ENCODE measurements around the gene CISH. TPM values are rescaled to one million over a fixed set of nuclear protein-coding genes. Genes with fewer than 3 reads are reported as not detected.

CISH gene
- total and polyA plus RNA-seq, 4 donors = 37.8 to 104 (median 46.6) TPM

DNA sequence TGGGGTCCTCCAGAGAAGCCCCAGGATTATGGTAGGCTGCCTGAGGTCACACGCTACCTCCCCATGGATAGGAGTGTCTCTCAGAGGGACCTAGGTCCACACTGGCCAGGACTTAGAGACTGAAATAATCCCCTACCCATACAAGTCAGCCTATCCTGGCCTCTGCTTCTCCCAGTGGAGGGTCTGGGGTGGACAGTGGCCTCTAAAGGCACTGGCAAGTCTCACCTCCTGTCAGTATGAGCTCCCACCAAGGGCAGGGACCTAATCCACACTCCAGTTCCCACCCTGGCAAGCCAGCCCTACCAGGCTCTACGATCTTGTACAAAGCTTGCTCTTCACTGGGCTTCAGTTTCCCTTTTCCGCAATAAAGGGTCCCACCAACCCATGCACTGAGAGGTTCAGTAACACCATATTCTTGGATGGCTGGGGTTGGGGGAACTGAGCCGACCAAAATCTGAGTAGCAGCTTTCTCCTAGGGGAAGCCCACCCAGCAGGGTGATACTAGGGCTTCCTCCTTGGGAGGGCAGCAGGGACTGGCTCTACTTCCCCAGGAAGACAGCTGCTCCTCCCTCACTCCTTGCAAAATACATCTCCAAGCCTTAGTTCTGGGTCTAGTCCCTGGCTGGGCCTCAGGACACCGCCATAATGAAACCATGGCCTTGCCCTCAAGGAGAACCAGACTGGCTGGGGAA lies 2.4 kb downstream of the CISH start:
- ATAC-seq (ENCODE audit: insufficient read depth, low FRiP score) = no peak
- no peak for DNase-seq
- Histone ChIP-seq H3K27me3 (ENCODE audit: control insufficient read depth in 3 of 3, insufficient read depth in 3 of 3, low read length in 2 of 3) (no peaks in the 10 kb centered on the region), H3K4me3 (peak overlapping the region; percentile 79), H3K27ac (ENCODE audit: low read depth in 1 of 2, low read length in 1 of 2) (peak overlapping the region; percentile 89 to 93), H3K36me3 (ENCODE audit: control insufficient read depth in 4 of 4, insufficient read depth in 4 of 4, low read length in 4 of 4) (peaks cover 6 to 40% (median 35%) of the 10 kb centered on the region in 4 donors), H3K4me1 (ENCODE audit: control insufficient read depth in 5 of 5, insufficient read depth in 5 of 5, low read length in 5 of 5) (peaks cover 6 to 51% (median 37%) of the 10 kb centered on the region in 5 donors), H3K9ac (ENCODE audit: insufficient read depth in 1 of 2, low read length in 2 of 2) (peak overlapping the region in 1 of 2 donors; percentile 26), H3K9me3 (ENCODE audit: control insufficient read depth in 4 of 4, insufficient read depth in 3 of 4, low read length in 3 of 4) (no peaks in the 10 kb centered on the region)
- 57 to 71% methylated on average over 5 of the region's 5 CpGs for WGBS, 2 donors
- TF ChIP-seq, protein P1, sequence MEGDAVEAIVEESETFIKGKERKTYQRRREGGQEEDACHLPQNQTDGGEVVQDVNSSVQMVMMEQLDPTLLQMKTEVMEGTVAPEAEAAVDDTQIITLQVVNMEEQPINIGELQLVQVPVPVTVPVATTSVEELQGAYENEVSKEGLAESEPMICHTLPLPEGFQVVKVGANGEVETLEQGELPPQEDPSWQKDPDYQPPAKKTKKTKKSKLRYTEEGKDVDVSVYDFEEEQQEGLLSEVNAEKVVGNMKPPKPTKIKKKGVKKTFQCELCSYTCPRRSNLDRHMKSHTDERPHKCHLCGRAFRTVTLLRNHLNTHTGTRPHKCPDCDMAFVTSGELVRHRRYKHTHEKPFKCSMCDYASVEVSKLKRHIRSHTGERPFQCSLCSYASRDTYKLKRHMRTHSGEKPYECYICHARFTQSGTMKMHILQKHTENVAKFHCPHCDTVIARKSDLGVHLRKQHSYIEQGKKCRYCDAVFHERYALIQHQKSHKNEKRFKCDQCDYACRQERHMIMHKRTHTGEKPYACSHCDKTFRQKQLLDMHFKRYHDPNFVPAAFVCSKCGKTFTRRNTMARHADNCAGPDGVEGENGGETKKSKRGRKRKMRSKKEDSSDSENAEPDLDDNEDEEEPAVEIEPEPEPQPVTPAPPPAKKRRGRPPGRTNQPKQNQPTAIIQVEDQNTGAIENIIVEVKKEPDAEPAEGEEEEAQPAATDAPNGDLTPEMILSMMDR (IDR thresholded peaks at IDR 0.05; ENCODE audit: control extremely low read depth, extremely low read depth) = no peak

DNA sequence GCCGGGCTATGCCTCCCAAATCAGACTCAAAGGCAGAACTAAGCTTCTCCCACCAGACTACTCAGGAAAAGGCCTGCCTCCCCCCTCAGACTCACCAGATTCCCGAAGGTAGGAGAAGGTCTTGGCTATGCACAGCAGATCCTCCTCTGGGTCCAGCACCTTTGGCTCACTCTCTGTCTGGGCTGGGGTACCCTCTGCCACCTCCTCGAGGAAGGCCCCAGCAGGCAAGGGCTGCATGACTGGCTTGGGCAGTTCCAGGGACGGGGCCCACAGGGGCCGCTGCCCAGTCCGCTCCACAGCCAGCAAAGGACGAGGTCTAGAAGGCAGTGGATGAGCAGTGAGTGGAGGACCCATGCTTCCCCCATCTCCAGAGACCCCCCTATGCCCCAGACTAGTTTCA lies 3.3 kb downstream of the CISH start:
- WGBS, 2 donors = 67 to 85% methylated on average over 7 of the region's 7 CpGs
- DNase-seq (no peak), ATAC-seq (ENCODE audit: insufficient read depth, low FRiP score) (no peak)
- no peak overlapping the region for H3K4me3 ChIP-seq
- no peak overlapping the region for H3K9ac ChIP-seq (ENCODE audit: insufficient read depth in 1 of 2, low read length in 2 of 2)
- TF ChIP-seq, protein P1 (IDR thresholded peaks at IDR 0.05; ENCODE audit: control extremely low read depth, extremely low read depth) = no peak
- peak overlapping the region; percentile 37 to 43 for H3K27ac ChIP-seq (ENCODE audit: low read depth in 1 of 2, low read length in 1 of 2)
- peaks cover 6 to 40% (median 36%) of the 10 kb centered on the region in 4 donors for H3K36me3 ChIP-seq (ENCODE audit: control insufficient read depth in 4 of 4, insufficient read depth in 4 of 4, low read length in 4 of 4)
- no peaks in the 10 kb centered on the region for H3K27me3 ChIP-seq (ENCODE audit: control insufficient read depth in 3 of 3, insufficient read depth in 3 of 3, low read length in 2 of 3)
- H3K9me3 ChIP-seq (ENCODE audit: control insufficient read depth in 4 of 4, insufficient read depth in 3 of 4, low read length in 3 of 4) = no peaks in the 10 kb centered on the region
- peaks cover 6 to 46% (median 31%) of the 10 kb centered on the region in 5 donors for H3K4me1 ChIP-seq (ENCODE audit: control insufficient read depth in 5 of 5, insufficient read depth in 5 of 5, low read length in 5 of 5)

DNA sequence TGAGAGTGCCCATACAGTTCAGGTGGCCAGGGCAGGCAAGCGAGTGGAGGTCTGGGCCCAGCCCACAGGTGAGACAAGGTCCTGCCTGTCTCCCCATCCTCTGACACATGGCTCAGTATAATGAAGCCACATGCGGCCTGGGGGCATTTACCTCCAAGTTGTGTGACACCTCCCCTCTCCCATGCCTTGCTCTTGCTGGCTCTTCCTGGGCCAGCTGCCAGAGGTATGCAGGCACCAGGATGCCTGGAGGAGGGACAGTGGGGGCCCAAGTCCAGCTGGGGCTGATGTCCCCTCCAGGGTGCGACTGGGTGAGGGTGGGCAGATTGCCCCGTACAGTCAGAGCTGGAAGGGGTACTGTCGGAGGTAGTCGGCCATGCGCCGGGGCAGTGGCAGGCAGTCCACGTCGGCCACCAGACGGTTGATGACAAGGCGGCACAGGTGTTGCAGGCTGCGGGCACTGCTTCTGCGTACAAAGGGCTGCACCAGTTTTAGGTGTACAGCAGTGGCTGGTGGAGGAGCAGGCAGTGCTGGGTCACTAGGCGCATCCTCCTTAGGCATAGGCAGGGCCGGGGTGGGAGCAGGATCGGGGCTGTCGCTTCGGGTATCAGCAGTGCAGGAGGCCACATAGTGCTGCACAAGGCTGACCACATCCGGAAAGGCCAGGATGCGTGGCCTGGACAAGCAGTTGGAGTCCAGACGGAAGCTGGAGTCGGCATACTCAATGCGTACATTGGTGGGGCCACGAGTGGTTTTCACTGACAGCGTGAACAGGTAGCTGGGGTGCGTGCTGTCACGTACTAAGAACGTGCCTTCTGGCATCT lies 4.1 kb downstream of the CISH start:
- Histone ChIP-seq H3K9me3 (ENCODE audit: control insufficient read depth in 4 of 4, insufficient read depth in 3 of 4, low read length in 3 of 4) (no peaks in the 10 kb centered on the region), H3K27ac (ENCODE audit: low read depth in 1 of 2, low read length in 1 of 2) (peak overlapping the region; percentile 27 to 57), H3K4me3 (no peak overlapping the region), H3K4me1 (ENCODE audit: control insufficient read depth in 5 of 5, insufficient read depth in 5 of 5, low read length in 5 of 5) (peaks cover 8 to 51% (median 30%) of the 10 kb centered on the region in 5 donors), H3K27me3 (ENCODE audit: control insufficient read depth in 3 of 3, insufficient read depth in 3 of 3, low read length in 2 of 3) (no peaks in the 10 kb centered on the region), H3K36me3 (ENCODE audit: control insufficient read depth in 4 of 4, insufficient read depth in 4 of 4, low read length in 4 of 4) (peaks cover 6 to 40% (median 36%) of the 10 kb centered on the region in 4 donors), H3K9ac (ENCODE audit: insufficient read depth in 1 of 2, low read length in 2 of 2) (no peak overlapping the region)
- DNase-seq (no peak), ATAC-seq (ENCODE audit: insufficient read depth, low FRiP score) (no peak)
- TF ChIP-seq, protein P1 (IDR thresholded peaks at IDR 0.05; ENCODE audit: control extremely low read depth, extremely low read depth) = no peak
- 78 to 86% methylated on average over 29 of the region's 29 CpGs for WGBS, 2 donors
